ENCODE data around the gene RAPGEF4. TPM values are rescaled to one million over a fixed set of nuclear protein-coding genes. Genes with fewer than 3 reads are reported as not detected.
A peak's percentile ranks its signal among the peaks of the same experiment; 100 is the strongest.

Gene RAPGEF4
- total RNA-seq, 1 experiment from 2014 or later = 0.62 TPM

DNA sequence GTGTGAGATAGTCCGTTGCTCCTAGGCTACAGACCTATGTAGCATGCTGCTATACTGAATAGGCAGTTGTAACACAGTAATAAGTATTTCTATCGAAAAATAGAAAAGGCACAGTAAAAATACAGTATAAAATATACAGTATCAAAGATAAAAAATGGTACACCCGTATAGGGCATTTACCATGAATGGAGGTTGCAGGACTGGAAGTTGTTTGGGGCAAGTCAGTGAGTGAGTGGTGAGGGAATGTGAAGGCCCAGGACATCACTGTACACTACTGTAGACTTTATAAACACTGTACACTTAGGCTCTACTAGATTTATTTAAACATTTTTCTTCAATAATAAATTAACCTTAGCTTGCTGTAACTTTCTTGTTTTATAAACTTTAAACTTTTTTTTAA lies 343.5 kb downstream of the RAPGEF4 start:
- CTCF ChIA-PET = interaction anchor here (0.6 to 1.9 kb wide), 2 partner anchors 12 to 734 kb away, joined by 4 to 5 read pairs; no protein-coding TSS in a partner anchor
- POLR2A ChIA-PET = interaction anchor here (0.6 to 2.1 kb wide), 9 partner anchors 12 to 268 kb away, joined by 3 to 10 read pairs (median 4); no protein-coding TSS in a partner anchor

DNA sequence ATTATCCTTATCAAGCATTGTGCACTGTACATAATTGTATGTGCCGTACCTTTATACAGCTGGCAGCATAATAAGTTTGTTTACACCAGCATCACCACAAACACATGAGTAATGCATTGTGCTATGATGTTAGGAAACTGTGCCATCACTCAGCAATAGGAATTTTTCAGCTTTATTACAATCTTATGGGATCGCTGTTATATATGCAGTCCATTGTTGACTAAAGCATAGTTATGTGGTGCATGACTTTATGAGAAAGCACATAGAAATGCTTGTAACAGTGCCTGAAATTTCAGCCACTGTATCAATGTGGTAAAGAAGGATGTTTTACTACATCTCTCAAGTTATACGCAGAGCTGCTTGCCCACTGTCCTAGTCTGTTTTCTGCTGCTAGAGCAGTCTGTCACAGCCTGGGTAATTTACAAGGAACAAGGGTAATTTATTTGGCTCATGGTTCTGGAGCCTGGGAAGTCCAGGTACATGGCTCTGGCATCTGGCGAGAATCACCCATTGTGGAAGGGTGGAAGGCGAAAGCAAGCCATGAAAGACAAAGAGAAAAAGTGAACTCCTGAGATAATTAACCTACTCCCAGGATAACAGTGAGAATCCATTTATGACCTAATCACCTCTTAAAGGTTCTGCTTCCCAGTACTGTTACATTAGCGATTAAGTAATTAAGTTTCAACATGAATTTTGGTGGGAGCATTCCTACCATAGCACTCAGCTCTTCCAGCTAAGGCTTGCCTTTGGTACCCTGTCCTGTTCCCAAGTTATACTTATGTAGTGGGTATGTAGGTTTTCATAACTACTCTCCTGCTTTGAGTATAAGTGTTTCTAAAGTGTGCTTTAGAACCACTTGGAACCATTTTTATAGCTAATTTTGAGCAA lies 344.6 kb downstream of the RAPGEF4 start:
- no peaks in the 10 kb centered on the region for H3K9me3 ChIP-seq (ENCODE audit: control insufficient read depth, insufficient read depth, low read depth, low read length)
- H3K36me3 ChIP-seq (ENCODE audit: control insufficient read depth, insufficient read depth, low read length) = peaks cover 2% of the 10 kb centered on the region
- H3K4me3 ChIP-seq (ENCODE audit: low read depth in 2 of 2, low read length in 2 of 2) = peak overlapping the region in 1 of 2 experiments; percentile 26; a peak in 2 of 4 replicates
- ChIA-PET POLR2A (interaction anchor here (0.6 to 1.4 kb wide), 9 partner anchors 10 to 524 kb away, joined by 3 to 10 read pairs (median 4); partner anchors contain the start of gene PDK1), CTCF (interaction anchor here (0.7 to 1.9 kb wide), 3 partner anchors 11 to 131 kb away, joined by 3 to 7 read pairs (median 5); no protein-coding TSS in a partner anchor)
- H3K27me3 ChIP-seq (ENCODE audit: control insufficient read depth, insufficient read depth, low read length) = no peaks in the 10 kb centered on the region
- intact Hi-C loops (cut with micrococcal nuclease; ENCODE audit: unreplicated experiment) (loop anchor here (2.0 kb wide), 1 partner anchor 53 kb away; no protein-coding TSS in a partner anchor), in situ Hi-C loops (cut with HindIII; ENCODE audit: low pct_unique_long_range_greater_than_20kb, low sequenced_read_pairs) (no loop called here)
- peaks cover 73% of the 10 kb centered on the region for H3K4me1 ChIP-seq (ENCODE audit: control insufficient read depth, insufficient read depth, low read length)
- no TSS peak for BruUV-seq (replicated peaks)
- DNase-seq (ENCODE audit: low read depth, low spot score) (peak; percentile 93), ATAC-seq (peak; percentile 79)
- H3K27ac ChIP-seq (ENCODE audit: low read length) = peak overlapping the region; percentile 100
- TF ChIP-seq TCF7L2 (IDR thresholded peaks at IDR 0.05; ENCODE audit: low read depth, low read length) = peak; percentile 95
- peak; percentile 83 for TF ChIP-seq POLR2AphosphoS5 (IDR thresholded peaks at IDR 0.05; ENCODE audit: low read depth, low read length)
- no peak for TF ChIP-seq REST (IDR thresholded peaks at IDR 0.05; ENCODE audit: insufficient read depth in 1 of 2, low read depth in 2 of 2, low read length in 1 of 2)
- no peak for TF ChIP-seq SIN3A (IDR thresholded peaks at IDR 0.05; ENCODE audit: borderline replicate concordance, insufficient read depth, low read depth, low read length)
- TF ChIP-seq, protein P1, sequence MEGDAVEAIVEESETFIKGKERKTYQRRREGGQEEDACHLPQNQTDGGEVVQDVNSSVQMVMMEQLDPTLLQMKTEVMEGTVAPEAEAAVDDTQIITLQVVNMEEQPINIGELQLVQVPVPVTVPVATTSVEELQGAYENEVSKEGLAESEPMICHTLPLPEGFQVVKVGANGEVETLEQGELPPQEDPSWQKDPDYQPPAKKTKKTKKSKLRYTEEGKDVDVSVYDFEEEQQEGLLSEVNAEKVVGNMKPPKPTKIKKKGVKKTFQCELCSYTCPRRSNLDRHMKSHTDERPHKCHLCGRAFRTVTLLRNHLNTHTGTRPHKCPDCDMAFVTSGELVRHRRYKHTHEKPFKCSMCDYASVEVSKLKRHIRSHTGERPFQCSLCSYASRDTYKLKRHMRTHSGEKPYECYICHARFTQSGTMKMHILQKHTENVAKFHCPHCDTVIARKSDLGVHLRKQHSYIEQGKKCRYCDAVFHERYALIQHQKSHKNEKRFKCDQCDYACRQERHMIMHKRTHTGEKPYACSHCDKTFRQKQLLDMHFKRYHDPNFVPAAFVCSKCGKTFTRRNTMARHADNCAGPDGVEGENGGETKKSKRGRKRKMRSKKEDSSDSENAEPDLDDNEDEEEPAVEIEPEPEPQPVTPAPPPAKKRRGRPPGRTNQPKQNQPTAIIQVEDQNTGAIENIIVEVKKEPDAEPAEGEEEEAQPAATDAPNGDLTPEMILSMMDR (IDR thresholded peaks at IDR 0.05) = no peak

More for the DNA sequence above, 343.5 kb downstream of the RAPGEF4 start:
- peak overlapping the region in 1 of 2 experiments; percentile 59; a peak in 1 of 4 replicates for H3K4me3 ChIP-seq (ENCODE audit: low read depth in 2 of 2, low read length in 2 of 2)
- H3K36me3 ChIP-seq (ENCODE audit: control insufficient read depth, insufficient read depth, low read length) = peaks cover 2% of the 10 kb centered on the region
- TF ChIP-seq SIN3A (IDR thresholded peaks at IDR 0.05; ENCODE audit: borderline replicate concordance, insufficient read depth, low read depth, low read length) (no peak), REST (IDR thresholded peaks at IDR 0.05; ENCODE audit: insufficient read depth in 1 of 2, low read depth in 2 of 2, low read length in 1 of 2) (no peak), POLR2AphosphoS5 (IDR thresholded peaks at IDR 0.05; ENCODE audit: low read depth, low read length) (no peak), TCF7L2 (IDR thresholded peaks at IDR 0.05; ENCODE audit: low read depth, low read length) (no peak)
- TF ChIP-seq, protein P1 (IDR thresholded peaks at IDR 0.05) = no peak
- in situ Hi-C loops (cut with HindIII; ENCODE audit: low pct_unique_long_range_greater_than_20kb, low sequenced_read_pairs) (no loop called here), intact Hi-C loops (cut with micrococcal nuclease; ENCODE audit: unreplicated experiment) (no loop called here)
- no peaks in the 10 kb centered on the region for H3K9me3 ChIP-seq (ENCODE audit: control insufficient read depth, insufficient read depth, low read depth, low read length)
- peak overlapping the region; percentile 100 for H3K27ac ChIP-seq (ENCODE audit: low read length)
- H3K4me1 ChIP-seq (ENCODE audit: control insufficient read depth, insufficient read depth, low read length) = peaks cover 68% of the 10 kb centered on the region
- no peak for DNase-seq (ENCODE audit: low read depth, low spot score)
- BruUV-seq (replicated peaks) = no TSS peak
- no peaks in the 10 kb centered on the region for H3K27me3 ChIP-seq (ENCODE audit: control insufficient read depth, insufficient read depth, low read length)
- no peak for ATAC-seq

Data from Panc1 (cell line).